H1 (cell line): ENCODE results near the gene SEMA6A. TPM values are rescaled to one million over a fixed set of nuclear protein-coding genes. Genes with fewer than 3 reads are reported as not detected.

Experiments
- CTCF ChIA-PET: fragments of 300-600 bp; sonication (Branson Sonifier 250); formaldehyde crosslinking; loops from one replicate; lab custom pipeline; 2021; ENCODE audit not compliant: partially characterized antibody; lab: Charles Lee
- POLR2A ChIA-PET: fragments of 300-600 bp; sonication (Branson Sonifier 250); formaldehyde crosslinking; loops from one replicate; lab custom pipeline; 2021; ENCODE audit warnings: inconsistent platforms; ENCODE audit not compliant: partially characterized antibody; lab: Charles Lee
- DNase-seq, 2 experiments: peaks; one replicate each; pipeline versions ENCODE4 v3.0.0 to v3.0.0-alpha.2; 2010 to 2022; ENCODE audit warnings: low spot score in 2 of 2, low read depth in 1 of 2, mixed read lengths in 1 of 2
- FAIRE-seq: peaks from 2 replicates; lab custom pipeline; 2011; peaks lifted over from hg19 to GRCh38; lab: Jason Lieb, UNC
- H2AFZ ChIP-seq: 2 replicates; pipeline ENCODE4 v1.8.1; 2012; ENCODE audit warnings: low read length, inconsistent platforms
- H2AK5ac ChIP-seq: 2 replicates; pipeline ENCODE4 v1.6.1; 2013; ENCODE audit warnings: low read depth, low read length
- H2BK120ac ChIP-seq: replicated peaks from 2 replicates; pipeline ENCODE3; 2013; ENCODE audit warnings: low read depth, low read length, inconsistent platforms
- H2BK12ac ChIP-seq: 2 replicates; pipeline ENCODE4 v1.6.1; 2013; ENCODE audit warnings: low read depth, low read length
- H2BK15ac ChIP-seq: 2 replicates; pipeline ENCODE4 v1.6.1; 2013; ENCODE audit warnings: low read length
- H2BK20ac ChIP-seq: 2 replicates; pipeline ENCODE4 v1.6.1; 2013; ENCODE audit warnings: low read length
- H2BK5ac ChIP-seq: 2 replicates; pipeline ENCODE4 v1.6.1; 2013; ENCODE audit warnings: low read depth, low read length
- H3K14ac ChIP-seq: 2 replicates; pipeline ENCODE4 v1.6.1; 2013; ENCODE audit warnings: inconsistent platforms; ENCODE audit not compliant: insufficient read length
- H3K18ac ChIP-seq: 2 replicates; pipeline ENCODE4 v1.6.1; 2013; ENCODE audit warnings: low read length; ENCODE audit errors: extremely low read depth
- H3K23ac ChIP-seq: 2 replicates; pipeline ENCODE4 v1.6.1; 2013; ENCODE audit warnings: inconsistent platforms; ENCODE audit not compliant: insufficient read length
- H3K23me2 ChIP-seq: 2 replicates; pipeline ENCODE4 v1.6.1; 2013; ENCODE audit warnings: low read depth, low read length
- H3K27ac ChIP-seq: 2 replicates; pipeline ENCODE4 v1.6.1; 2011; ENCODE audit warnings: low read depth, low read length, inconsistent platforms
- H3K27me3 ChIP-seq, 4 experiments: replicated peaks in 1 of 4; 1 replicate in 1 of 4; 2 replicates in 3 of 4; pipeline versions ENCODE4 v1.6.1 to v1.8.1; 2011 to 2013; ENCODE audit warnings: low read length in 3 of 4, mild to moderate bottlenecking in 3 of 4, inconsistent platforms in 2 of 4, mixed read lengths in 2 of 4, moderate library complexity in 1 of 4; ENCODE audit not compliant: control insufficient read depth in 3 of 4, insufficient read depth in 3 of 4; ENCODE audit errors: extremely low read depth in 1 of 4
- H3K36me3 ChIP-seq, 4 experiments: 2 replicates each; pipeline versions ENCODE4 v1.6.1 to v1.8.1; 2011 to 2013; ENCODE audit warnings: mild to moderate bottlenecking in 4 of 4, low read length in 3 of 4, moderate library complexity in 2 of 4, control low read depth in 1 of 4, inconsistent platforms in 1 of 4; ENCODE audit not compliant: insufficient read depth in 4 of 4, control insufficient read depth in 2 of 4
- H3K4ac ChIP-seq: replicated peaks from 2 replicates; pipeline ENCODE3; 2013; ENCODE audit warnings: low read length, low read depth, mixed read lengths, inconsistent platforms; ENCODE audit not compliant: insufficient read length
- H3K4me1 ChIP-seq, 4 experiments: replicated peaks in 1 of 4; 1 replicate in 1 of 4; 2 replicates in 3 of 4; pipeline versions ENCODE4 v1.6.1 to v1.8.1; 2011 to 2013; ENCODE audit warnings: low read length in 3 of 4, inconsistent platforms in 2 of 4, mixed read lengths in 1 of 4; ENCODE audit not compliant: insufficient read depth in 4 of 4, control insufficient read depth in 3 of 4
- H3K4me2 ChIP-seq, 2 experiments: 2 replicates each; pipeline versions ENCODE4 v1.6.1 to v1.8.1; 2011 to 2013; ENCODE audit warnings: low read depth in 2 of 2, low read length in 2 of 2, control low read depth in 1 of 2, inconsistent platforms in 1 of 2, mild to moderate bottlenecking in 1 of 2; ENCODE audit not compliant: insufficient read depth in 1 of 2
- H3K4me3 ChIP-seq, 4 experiments: fragments of 200-600, 300-600 bp in 1 of 4; sonication (generic), shearing (Covaris generic), sonication (Bioruptor Twin) in 1 of 4; 2 replicates each; pipeline versions ENCODE4 v1.5.1 to v1.8.1; 2011 to 2016; ENCODE audit warnings: low read length in 4 of 4, low read depth in 3 of 4, control low read depth in 2 of 4, inconsistent platforms in 2 of 4, mild to moderate bottlenecking in 2 of 4, mixed read lengths in 1 of 4, moderate library complexity in 1 of 4; ENCODE audit not compliant: insufficient read depth in 2 of 4; ENCODE audit errors: extremely low read depth in 1 of 4
- H3K56ac ChIP-seq: replicated peaks from 2 replicates; pipeline ENCODE3; 2013; ENCODE audit warnings: low read depth, mild to moderate bottlenecking, mixed read lengths, low read length, inconsistent platforms; ENCODE audit not compliant: insufficient read length
- H3K79me1 ChIP-seq: 2 replicates; pipeline ENCODE4 v1.6.1; 2013; ENCODE audit warnings: low read depth, low read length, control low read depth
- H3K79me2 ChIP-seq, 2 experiments: 2 replicates each; pipeline versions ENCODE4 v1.6.1 to v1.8.1; 2012 to 2013; ENCODE audit warnings: low read length in 2 of 2, mild to moderate bottlenecking in 2 of 2, inconsistent platforms in 1 of 2; ENCODE audit not compliant: insufficient read depth in 2 of 2, control insufficient read depth in 1 of 2
- H3K9ac ChIP-seq, 4 experiments: replicated peaks in 1 of 4; 1 replicate in 1 of 4; 2 replicates in 3 of 4; pipeline versions ENCODE4 v1.6.1 to v1.8.1; 2011 to 2013; ENCODE audit warnings: low read depth in 3 of 4, low read length in 3 of 4, control low read depth in 2 of 4, mild to moderate bottlenecking in 2 of 4, moderate library complexity in 2 of 4, inconsistent platforms in 1 of 4; ENCODE audit errors: extremely low read depth in 1 of 4
- H3K9me3 ChIP-seq, 2 experiments: 2 replicates each; pipeline versions ENCODE4 v1.6.1 to v1.8.1; 2012 to 2013; ENCODE audit warnings: mild to moderate bottlenecking in 2 of 2, moderate library complexity in 2 of 2, control low read depth in 1 of 2, inconsistent platforms in 1 of 2, low read depth in 1 of 2, low read length in 1 of 2, mixed read lengths in 1 of 2; ENCODE audit not compliant: insufficient read depth in 2 of 2
- H4K20me1 ChIP-seq, 2 experiments: replicated peaks in 1 of 2; 2 replicates each; pipeline versions ENCODE3 to v1.8.1; 2011 to 2013; ENCODE audit warnings: inconsistent platforms in 2 of 2, low read length in 2 of 2, mild to moderate bottlenecking in 1 of 2; ENCODE audit not compliant: insufficient read depth in 2 of 2, control insufficient read depth in 1 of 2
- H4K5ac ChIP-seq: 2 replicates; pipeline ENCODE4 v1.6.1; 2013; ENCODE audit warnings: low read length, low read depth, mixed read lengths, inconsistent platforms; ENCODE audit not compliant: insufficient read length
- H4K8ac ChIP-seq: 2 replicates; pipeline ENCODE4 v1.8.0; 2013; ENCODE audit warnings: mild to moderate bottlenecking, moderate library complexity, low read length, inconsistent platforms; ENCODE audit not compliant: insufficient read depth; ENCODE audit errors: extremely low read depth
- H4K91ac ChIP-seq: replicated peaks from 2 replicates; pipeline ENCODE3; 2013; ENCODE audit warnings: low read length, mixed read lengths, inconsistent platforms; ENCODE audit not compliant: insufficient read length
- BACH1 ChIP-seq: IDR thresholded peaks from 2 replicates; pipeline ENCODE4 v1.6.1; 2012; ENCODE audit warnings: low read length, improper control_type of control experiment
- BCL11A ChIP-seq, 2 experiments: IDR thresholded peaks; one replicate each; pipeline ENCODE4 v1.6.1; 2011; ENCODE audit warnings: low read depth in 2 of 2, low read length in 2 of 2, mild to moderate bottlenecking in 2 of 2
- BRCA1 ChIP-seq: IDR thresholded peaks from 2 replicates; pipeline ENCODE4 v1.6.1; 2012; ENCODE audit warnings: low read depth, low read length, improper control_type of control experiment
- EGR1 ChIP-seq: IDR thresholded peaks from 2 replicates; pipeline ENCODE4 v1.6.1; 2011; ENCODE audit warnings: low read depth, low read length, borderline replicate concordance
- JUN ChIP-seq: IDR thresholded peaks from 2 replicates; pipeline ENCODE4 v1.6.1; 2011; ENCODE audit warnings: low read depth, mild to moderate bottlenecking, improper control_type of control experiment, low read length
- KDM5A ChIP-seq: fragments of 200-600 bp; IDR thresholded peaks from 2 replicates; pipeline ENCODE4 v1.7.1; 2012; ENCODE audit warnings: mild to moderate bottlenecking, low read length, inconsistent platforms, mixed read lengths
- PHF8 ChIP-seq: fragments of 200-600 bp; sonication (generic); conservative IDR thresholded peaks from 2 replicates; pipeline ENCODE4 v1.7.1; 2012; ENCODE audit warnings: low read depth, mild to moderate bottlenecking, inconsistent platforms, low read length, moderate library complexity
- POU5F1 ChIP-seq: IDR thresholded peaks from 2 replicates; pipeline ENCODE4 v1.6.1; 2011; ENCODE audit warnings: low read depth, mild to moderate bottlenecking, low read length, moderate library complexity
- RAD21 ChIP-seq, 2 experiments: IDR thresholded peaks in 1 of 2; conservative IDR thresholded peaks in 1 of 2; 2 replicates each; pipeline ENCODE4 v1.6.1; 2011; ENCODE audit warnings: low read depth in 2 of 2, low read length in 2 of 2, improper control_type of control experiment in 1 of 2, inconsistent platforms in 1 of 2, mild to moderate bottlenecking in 1 of 2, moderate library complexity in 1 of 2
- RBBP5 ChIP-seq: IDR thresholded peaks from 2 replicates; pipeline ENCODE4 v1.7.1; 2012; ENCODE audit warnings: low read depth, mild to moderate bottlenecking, inconsistent platforms, low read length, moderate library complexity, borderline replicate concordance
- RXRA ChIP-seq: IDR thresholded peaks from 2 replicates; pipeline ENCODE4 v1.6.1; 2011; ENCODE audit warnings: low read depth, mild to moderate bottlenecking, low read length, moderate library complexity; ENCODE audit not compliant: insufficient read depth
- SAP30 ChIP-seq: fragments of 300-600 bp; sonication (generic); IDR thresholded peaks from 2 replicates; pipeline ENCODE4 v1.7.1; 2012; ENCODE audit warnings: low read length, moderate library complexity, mild to moderate bottlenecking, inconsistent platforms; ENCODE audit not compliant: insufficient read depth, insufficient replicate concordance
- SP2 ChIP-seq: IDR thresholded peaks from 2 replicates; pipeline ENCODE4 v1.6.1; 2012; ENCODE audit warnings: mild to moderate bottlenecking, low read length, inconsistent platforms
- TCF12 ChIP-seq: IDR thresholded peaks from 2 replicates; pipeline ENCODE4 v1.6.1; 2011; ENCODE audit warnings: low read depth, mild to moderate bottlenecking, low read length
- YY1 ChIP-seq: IDR thresholded peaks from 2 replicates; pipeline ENCODE4 v1.6.1; 2011; ENCODE audit warnings: low read depth, mild to moderate bottlenecking, low read length
- WGBS, 2 experiments: shearing (Covaris generic) in 1 of 2; methylation state at CpG; one replicate each; pipeline versions ENCODE4 v1.1.6 to v1.1.7; 2013 to 2015; ENCODE audit warnings: low lambda C conversion rate in 2 of 2, mixed read lengths in 2 of 2, inconsistent platforms in 1 of 2, low coverage in 1 of 2, missing lambda C conversion rate in 1 of 2; ENCODE audit not compliant: insufficient replicate concordance in 2 of 2, insufficient coverage in 1 of 2, insufficient read length in 1 of 2; ENCODE audit errors: extremely low coverage in 1 of 2, missing lambda C conversion rate in 1 of 2; 5-methylcytosine and 5-hydroxymethylcytosine counted together
- polyA plus RNA-seq, 7 experiments: library from polyadenylated mRNA; depleted of rRNA in 3 of 7; stranded (reverse) in 5 of 7; unstranded in 2 of 7; fragments of >200 nt in 5 of 7; fragments of 200-250 nt in 2 of 7; gene quantifications; 1 replicate in 5 of 7; 2 replicates in 1 of 7; 4 replicates in 1 of 7; pipeline versions ENCODE4 v1.2.1 to v1.2.3, GENCODE V29; 2011 to 2013; ENCODE audit warnings: missing spikeins in 2 of 7, mixed read lengths in 2 of 7
- total RNA-seq: library from RNA; stranded (reverse); fragmentation: NEBNext Ultra II Directional; extraction: Animal tissue kit (Norgen Biotek cat#: 25700); gene quantifications from 2 replicates; pipeline ENCODE4 v1.2.1, GENCODE V29; 2021

SEMA6A gene
- total and polyA plus RNA-seq, 2 of the 8 experiments (the other 6 are each of a cell fraction or from before 2014, with no cell fraction given): 78.3 to 277 TPM

GRCh38 chr5:116542619-116543018 is 32.0 kb downstream of the SEMA6A start:
- Histone ChIP-seq H3K27ac (no peak overlapping the region), H3K4me3 (no peak overlapping the region)
- TF ChIP-seq JUN (no peak), RBBP5 (no peak), RAD21 (IDR thresholded peaks at IDR 0.05 in 1 of 2, conservative IDR thresholded peaks at IDR 0.05 in 1 of 2; ENCODE audit: low read depth in 2 of 2, low read length in 2 of 2) (no peak), BRCA1 (no peak), PHF8 (no peak), RXRA (no peak), BACH1 (no peak), POU5F1 (no peak), SAP30 (no peak), EGR1 (no peak), YY1 (no peak), BCL11A (IDR thresholded peaks at IDR 0.05; ENCODE audit: low read depth in 2 of 2, low read length in 2 of 2) (no peak), TCF12 (no peak), KDM5A (no peak), SP2 (no peak)

More at GRCh38 chr5:116542619-116543018, 32.0 kb downstream of the SEMA6A start:
- DNase-seq (no peak), FAIRE-seq (no peak)
- no peak overlapping the region for H2AFZ ChIP-seq
- no peak overlapping the region for H2BK12ac ChIP-seq
- no peak overlapping the region for H2BK20ac ChIP-seq
- peaks cover 2% of the 10 kb centered on the region; the same call in 1 of the 2 replicates for H3K79me1 ChIP-seq
- no peaks in the 10 kb centered on the region for H3K27me3 ChIP-seq
- H4K20me1 ChIP-seq: peaks cover 29 to 33% of the 10 kb centered on the region in 2 experiments
- ChIA-PET CTCF (no interaction called here), POLR2A (interaction anchor here (0.9 kb wide), 1 partner anchor 8 kb away, joined by 3 read pairs; no protein-coding TSS in a partner anchor)
- 93% methylated on average over 3 of the region's 3 CpGs; no CpG with 5 or more reads in 1 of the 2 experiments for WGBS, 2 experiments
- no peaks in the 10 kb centered on the region for H3K23me2 ChIP-seq
- H4K91ac ChIP-seq: no peak overlapping the region
- no peak overlapping the region for H3K23ac ChIP-seq
- no peak overlapping the region for H2AK5ac ChIP-seq
- H2BK15ac ChIP-seq: no peak overlapping the region
- no peak overlapping the region for H4K5ac ChIP-seq
- H3K56ac ChIP-seq: no peak overlapping the region
- peaks cover 79 to 99% of the 10 kb centered on the region in 2 experiments for H3K79me2 ChIP-seq
- H3K9me3 ChIP-seq: no peaks in the 10 kb centered on the region
- H2BK120ac ChIP-seq: no peak overlapping the region
- H3K36me3 ChIP-seq: peaks cover 0 to 28% (median 0%) of the 10 kb centered on the region in 4 experiments; a peak in 1 of 8 replicates
- H3K4me2 ChIP-seq: no peak overlapping the region
- H3K9ac ChIP-seq: no peak overlapping the region
- H2BK5ac ChIP-seq: no peak overlapping the region
- no peak overlapping the region for H3K14ac ChIP-seq
- H3K4me1 ChIP-seq: peaks cover 0 to 4% (median 2%) of the 10 kb centered on the region in 4 experiments; a peak in 2 of 7 replicates
- no peak overlapping the region for H3K18ac ChIP-seq
- no peak overlapping the region for H4K8ac ChIP-seq
- H3K4ac ChIP-seq: no peak overlapping the region
